Right ventricle myocardium inferior (tissue), 1 donor: ENCODE measurements around the gene ST6GALNAC6. TPM values are rescaled to one million over a fixed set of nuclear protein-coding genes. Genes with fewer than 3 reads are reported as not detected.

ENCODE experiments used
- ATAC-seq: fragments of 200-7000 bp; cut with Tn5 transposase; one replicate; pipeline ENCODE4 v1.9.1; 2020; ENCODE audit warnings: mild to moderate bottlenecking, moderate library complexity
- DNase-seq: peaks from one replicate; pipeline ENCODE4 v3.0.0; 2021; ENCODE audit errors: missing footprints
- intact Hi-C: fragments of 100-400 bp; cut with DNase I; formaldehyde crosslinking; loops from one replicate; pipeline ENCODE4 v1.11.0; 2022
- total RNA-seq: library from RNA; stranded (reverse); fragmentation: NEBNext Ultra II Directional; extraction: Animal tissue kit (Norgen Biotek cat#: 25700); gene quantifications from one replicate; pipeline ENCODE4 v1.2.1, GENCODE V29; 2021
- donor health status: DM: no; HTN: yes; CAD: no; lungs with severe emphysema.

Gene ST6GALNAC6
- total RNA-seq, 1 donor from 2014 or later: 43.3 TPM

DNA sequence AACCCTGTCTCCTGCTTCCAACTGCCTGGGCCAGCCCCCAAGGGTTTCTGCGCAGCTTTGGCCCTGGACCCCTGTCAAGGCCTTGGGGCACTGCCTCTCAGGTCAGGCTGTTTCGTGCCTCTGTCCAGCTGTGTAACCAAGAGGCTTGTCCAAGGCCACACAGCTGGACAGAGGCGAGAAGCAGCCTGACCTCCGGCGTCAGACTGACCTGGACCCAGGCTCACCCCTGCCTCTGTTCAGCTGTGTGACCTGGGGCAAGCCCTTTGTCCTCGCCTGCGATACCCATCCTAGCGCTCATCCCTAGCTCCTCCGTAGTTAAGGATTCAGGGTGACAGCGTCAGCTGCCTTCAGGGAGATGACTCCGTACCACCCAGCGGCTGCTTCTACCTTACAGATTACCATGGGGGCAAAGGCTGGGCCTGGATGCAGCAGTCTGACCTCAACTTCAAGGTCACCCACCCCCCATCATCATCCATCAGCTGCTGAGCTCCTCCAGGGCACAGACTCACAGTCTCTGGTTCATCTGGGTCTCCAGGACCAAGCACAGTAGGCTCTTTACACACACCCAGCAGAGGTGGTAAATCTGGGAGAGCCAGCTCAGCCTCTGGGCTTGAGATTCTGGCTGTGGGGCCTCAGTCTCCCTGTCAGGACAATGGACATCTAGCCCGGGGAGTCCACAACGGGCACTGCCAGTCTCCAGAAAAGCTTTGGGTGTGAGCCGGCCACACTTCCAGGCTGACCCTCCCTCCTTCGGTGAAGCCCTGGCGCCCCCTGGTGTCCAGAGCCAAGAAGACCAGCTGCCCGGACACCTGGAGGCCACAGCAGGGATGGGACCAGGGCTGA is 29.9 kb downstream of the ST6GALNAC6 start:
- peak; percentile 78 for ATAC-seq
- intact Hi-C loops: loop anchor here (1.0 to 2.0 kb wide), 3 partner anchors 41 to 135 kb away; partner anchors contain the start of gene CDK9
- peak; percentile 96 for DNase-seq

DNA sequence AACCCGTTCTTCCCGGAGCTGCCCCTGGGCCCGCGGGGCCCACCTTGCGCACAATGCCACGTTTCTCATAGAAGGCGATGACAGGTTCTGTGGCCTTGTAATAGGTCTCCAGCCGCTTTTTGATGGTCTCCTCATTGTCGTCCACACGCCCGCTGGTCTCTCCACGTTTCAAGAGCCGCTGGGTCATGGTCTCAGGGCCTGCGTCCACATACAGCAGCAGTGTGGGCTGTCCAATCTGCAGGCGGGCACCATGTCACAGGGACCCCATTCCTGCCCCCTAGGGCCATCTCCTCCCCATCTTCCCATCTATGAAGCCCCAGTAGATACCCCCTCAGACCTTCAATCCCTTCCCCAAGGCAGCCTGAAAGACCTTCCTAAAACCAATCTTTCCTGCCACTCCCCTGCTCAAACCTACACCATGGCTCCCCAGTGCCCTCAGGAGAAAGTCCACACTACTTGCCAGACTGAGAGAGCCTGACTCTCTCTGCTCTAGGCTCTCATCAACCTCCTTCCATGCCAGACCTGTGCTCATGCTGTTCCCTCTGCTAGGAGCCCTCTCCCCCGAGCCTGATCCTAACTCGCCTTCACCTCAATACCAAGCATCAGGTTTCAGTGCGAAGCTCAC is 31.0 kb downstream of the ST6GALNAC6 start:
- intact Hi-C loops: no loop called here
- no peak for ATAC-seq
- DNase-seq: no peak

DNA sequence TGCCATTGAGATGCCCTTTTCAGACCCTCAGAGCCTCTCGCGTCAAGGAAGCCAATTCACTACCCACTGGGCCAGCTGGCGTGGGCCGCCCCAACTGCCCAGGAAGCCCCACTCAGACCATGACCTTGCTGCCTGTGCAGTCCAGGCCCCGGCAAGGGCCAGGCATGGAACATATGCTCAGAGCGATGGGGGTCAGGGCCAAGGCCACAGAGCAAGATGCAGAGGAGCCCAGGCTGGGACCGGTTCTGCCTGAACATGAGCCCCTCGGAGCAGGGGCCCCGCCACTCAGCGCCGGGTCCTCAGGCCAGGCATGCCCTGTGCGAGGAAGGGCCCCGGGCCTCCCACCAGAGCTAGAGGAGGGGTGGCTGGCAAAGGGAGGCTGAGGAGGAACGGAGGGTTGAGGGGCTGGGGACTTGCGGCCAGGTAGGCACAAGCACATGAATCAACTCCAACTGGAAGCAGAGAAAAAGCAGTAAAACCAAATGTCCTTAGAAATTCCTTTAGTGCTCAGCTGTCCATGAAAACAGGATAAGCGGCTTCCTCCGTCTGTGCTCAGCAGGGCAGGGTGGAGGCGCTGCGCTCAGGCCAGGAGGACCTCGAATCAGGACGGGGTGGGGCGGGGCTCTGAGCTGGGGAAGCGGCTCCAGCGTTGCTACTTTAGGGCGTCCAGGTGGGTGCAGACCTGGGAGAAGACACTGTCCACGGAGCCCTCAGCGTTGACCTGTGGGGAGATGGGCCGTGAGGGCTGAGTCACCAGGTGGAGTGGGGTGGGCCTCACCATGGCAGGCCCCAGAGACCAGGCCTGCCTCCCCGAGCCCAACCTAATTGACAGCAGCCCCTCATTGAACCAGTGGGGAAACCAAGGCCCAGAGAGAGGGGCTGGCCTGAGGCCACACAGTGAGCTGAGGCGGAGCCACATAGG is 31.8 kb downstream of the ST6GALNAC6 start:
- ATAC-seq: no peak
- intact Hi-C loops: no loop called here

DNA sequence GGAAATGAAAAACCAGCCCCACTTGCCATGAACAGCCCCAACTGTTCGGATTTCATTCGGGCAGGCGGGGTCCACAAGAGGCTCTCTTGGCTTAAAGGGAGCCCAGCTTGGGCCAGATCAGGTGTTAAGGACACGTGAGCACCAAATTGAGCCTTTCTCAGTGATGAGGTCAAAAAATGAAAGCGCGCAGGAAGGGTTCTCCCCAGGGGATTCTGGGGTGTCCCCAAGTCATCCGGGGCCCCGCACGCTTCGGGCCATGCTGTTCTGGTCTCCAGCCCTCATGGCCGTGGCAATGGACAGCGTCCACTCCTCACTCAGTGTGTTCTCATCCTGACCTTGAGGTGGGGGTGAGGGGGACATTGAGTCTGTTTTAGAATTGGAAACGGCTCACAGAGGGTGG is 32.9 kb downstream of the ST6GALNAC6 start:
- DNase-seq (no peak), ATAC-seq (no peak)
- intact Hi-C loops: no loop called here

More for the DNA sequence above, 31.8 kb downstream of the ST6GALNAC6 start:
- no peak for DNase-seq

DNA sequence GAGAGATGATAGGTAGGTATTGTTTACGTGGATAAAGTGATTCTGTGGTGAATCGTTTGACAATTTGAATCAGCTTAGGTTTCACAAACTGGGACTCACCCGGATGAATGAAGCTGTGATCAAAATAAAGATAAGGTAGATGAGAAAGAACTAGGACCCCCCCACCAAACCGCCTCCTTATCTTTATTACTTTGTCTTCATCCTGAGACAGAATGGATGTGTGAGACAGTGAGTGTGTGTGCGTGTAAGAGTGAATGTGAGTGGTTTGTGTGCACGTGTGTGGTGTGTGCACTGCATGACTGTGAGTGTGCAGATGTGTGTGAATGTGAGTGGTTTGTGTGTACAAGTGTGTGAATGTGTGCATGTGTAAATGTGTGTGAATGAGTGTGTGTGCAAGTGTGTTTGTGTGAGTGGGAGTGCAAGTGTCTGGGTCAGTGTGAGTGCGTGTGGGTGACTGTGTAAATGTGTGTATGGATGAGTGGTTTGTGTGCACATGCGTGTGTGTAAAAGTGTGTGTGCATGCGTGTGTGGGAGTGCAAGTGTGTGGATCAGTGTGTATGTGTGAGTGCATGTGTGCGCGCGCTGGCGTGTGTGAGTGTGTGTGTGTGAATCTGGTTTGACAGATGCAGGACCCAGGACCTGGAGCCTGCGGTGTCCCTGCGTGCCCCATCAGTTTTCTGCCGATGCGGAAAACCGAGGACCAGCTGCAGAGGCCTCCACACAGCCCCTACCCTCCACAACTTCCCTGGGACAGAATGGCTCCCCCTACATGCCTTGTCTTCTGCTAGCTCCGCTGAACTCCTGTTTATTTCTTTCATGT is 33.5 kb downstream of the ST6GALNAC6 start:
- DNase-seq (no peak), ATAC-seq (no peak)
- intact Hi-C loops: no loop called here

DNA sequence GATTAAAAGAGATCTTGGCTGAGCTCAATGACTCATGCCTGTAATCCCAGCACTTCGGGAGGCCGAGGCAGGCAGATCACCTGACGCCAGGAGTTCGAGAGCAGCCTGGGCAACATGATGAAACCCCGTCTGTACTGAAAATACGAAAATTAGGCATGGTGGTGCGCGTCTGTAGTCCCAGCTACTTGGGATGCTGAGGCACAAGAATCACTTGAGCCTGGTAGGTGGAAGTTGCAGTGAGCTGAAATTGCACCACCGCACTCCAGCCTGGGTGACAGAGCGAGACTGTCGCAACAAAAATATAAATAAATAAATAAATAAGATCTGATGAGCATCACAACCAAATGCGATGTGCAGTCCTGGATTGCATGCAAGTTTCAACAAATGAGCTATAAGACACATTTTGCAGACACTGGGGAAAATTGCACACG is 36.2 kb downstream of the ST6GALNAC6 start:
- DNase-seq (peak; percentile 39), ATAC-seq (no peak)
- intact Hi-C loops: no loop called here

DNA sequence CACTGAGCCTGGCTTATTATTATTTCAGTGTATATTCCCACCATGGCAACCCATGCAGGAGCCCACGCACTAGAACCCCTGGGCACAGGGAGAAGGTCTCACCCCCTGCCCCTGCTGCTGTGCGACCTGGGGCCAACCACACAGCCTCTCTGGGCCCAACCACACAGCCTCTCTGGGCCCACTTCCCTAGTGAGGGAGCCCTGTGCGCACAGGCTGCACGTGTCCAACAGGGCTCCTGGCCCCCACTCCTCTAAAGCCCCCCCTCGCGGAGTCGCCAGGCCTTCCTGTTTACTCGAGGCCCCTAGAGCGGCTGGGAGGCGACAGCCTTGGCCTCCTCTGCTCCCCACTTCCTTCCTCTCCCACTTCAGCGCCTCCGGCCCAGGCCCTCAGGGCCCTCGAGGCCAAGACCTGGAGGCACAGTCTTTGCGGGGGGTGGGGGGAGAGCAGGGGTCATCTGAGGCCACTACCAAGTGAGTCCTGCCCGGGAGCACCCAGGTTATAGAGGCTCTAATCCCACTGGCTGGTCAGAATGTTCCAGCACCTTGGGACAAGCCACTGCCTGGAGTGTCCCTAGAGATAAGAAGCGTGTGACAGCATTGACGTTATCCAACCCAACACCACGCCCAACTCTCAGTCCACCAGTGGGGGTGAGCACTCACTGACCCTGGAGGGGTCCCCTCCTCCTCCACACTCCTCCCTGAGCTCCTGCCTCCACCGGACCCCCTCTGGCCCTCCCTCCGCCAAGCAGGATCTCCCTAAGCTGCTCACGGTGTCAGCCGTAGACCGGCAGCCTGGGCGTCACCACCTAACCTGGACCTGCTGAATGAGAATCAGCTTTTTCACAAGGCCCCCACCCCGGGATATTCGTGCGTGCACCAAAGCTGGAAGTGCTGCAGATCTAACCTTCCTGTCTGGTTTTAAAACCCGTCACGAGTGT is 37.1 kb downstream of the ST6GALNAC6 start:
- intact Hi-C loops: no loop called here
- peak; percentile 74 for ATAC-seq
- DNase-seq: peak; percentile 94

DNA sequence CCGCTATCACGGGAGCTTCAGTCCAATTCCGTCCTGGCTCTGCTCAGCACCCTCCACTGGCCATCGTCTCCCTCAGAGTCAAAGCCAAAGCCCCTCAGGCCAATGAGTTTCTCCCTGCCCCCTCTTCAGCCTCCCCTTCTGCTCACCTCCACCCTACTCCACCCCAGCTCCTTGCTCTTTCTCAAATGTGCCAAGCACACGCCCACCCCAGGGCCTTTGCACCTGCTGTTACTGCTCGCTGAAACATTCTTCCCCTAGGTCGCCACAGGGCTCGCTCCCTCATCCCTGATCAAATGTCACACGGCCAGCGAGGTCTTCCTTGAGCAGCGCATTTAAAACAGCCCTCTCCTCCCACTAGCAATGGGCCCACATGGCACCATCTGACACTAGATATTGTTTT is 38.6 kb downstream of the ST6GALNAC6 start:
- intact Hi-C loops: loop anchor here (1.0 kb wide), 1 partner anchor 12 kb away; no protein-coding TSS in a partner anchor
- no peak for DNase-seq
- ATAC-seq: no peak

DNA sequence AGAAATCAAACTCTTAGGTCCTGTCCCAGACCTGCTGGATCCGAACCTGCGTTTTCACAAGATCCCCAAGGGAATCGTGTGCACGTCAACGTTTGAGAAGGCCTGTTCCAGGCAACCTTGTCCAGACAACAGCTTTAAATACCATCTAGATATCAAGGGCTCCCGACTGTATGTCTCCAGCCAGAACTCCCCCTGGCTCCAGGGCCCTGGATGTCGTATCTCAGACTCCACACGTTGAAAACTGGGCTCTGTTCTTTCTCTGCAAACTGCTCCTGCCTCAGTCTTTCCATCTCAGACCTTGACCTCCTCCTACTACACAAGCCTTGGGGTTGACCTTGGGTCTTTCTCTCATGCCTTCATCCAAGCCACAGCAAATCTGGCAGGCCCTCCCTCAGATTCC is 39.1 kb downstream of the ST6GALNAC6 start:
- ATAC-seq (peak; percentile 60), DNase-seq (peak; percentile 64)
- intact Hi-C loops: loop anchor here (1.0 kb wide), 1 partner anchor 12 kb away; no protein-coding TSS in a partner anchor

DNA sequence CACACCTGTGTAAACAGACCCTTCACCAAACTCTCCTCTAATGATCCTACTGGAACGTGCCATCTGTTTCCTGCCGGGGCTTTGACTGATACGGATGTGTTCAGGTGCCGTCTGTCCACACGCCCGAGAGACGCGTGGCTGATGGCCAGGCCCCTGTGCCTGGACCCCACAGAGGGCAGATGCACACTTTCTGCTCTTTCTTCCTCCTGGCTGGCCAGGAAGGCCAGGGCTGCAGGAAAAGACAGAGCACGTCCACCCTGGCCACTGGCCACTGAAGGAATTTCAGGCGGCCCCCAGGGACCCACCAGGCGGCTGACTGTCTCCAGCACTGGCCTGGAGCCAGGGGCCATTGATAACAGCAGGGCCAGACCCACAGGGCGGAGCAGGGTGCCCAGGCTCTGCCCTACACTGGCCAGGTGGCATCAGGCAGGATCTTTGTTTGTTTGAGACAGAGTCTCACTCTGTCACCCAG is 41.3 kb downstream of the ST6GALNAC6 start:
- intact Hi-C loops: loop anchor here (2.0 to 5.0 kb wide), 3 partner anchors 13 to 96 kb away; no protein-coding TSS in a partner anchor
- ATAC-seq (no peak), DNase-seq (no peak)

DNA sequence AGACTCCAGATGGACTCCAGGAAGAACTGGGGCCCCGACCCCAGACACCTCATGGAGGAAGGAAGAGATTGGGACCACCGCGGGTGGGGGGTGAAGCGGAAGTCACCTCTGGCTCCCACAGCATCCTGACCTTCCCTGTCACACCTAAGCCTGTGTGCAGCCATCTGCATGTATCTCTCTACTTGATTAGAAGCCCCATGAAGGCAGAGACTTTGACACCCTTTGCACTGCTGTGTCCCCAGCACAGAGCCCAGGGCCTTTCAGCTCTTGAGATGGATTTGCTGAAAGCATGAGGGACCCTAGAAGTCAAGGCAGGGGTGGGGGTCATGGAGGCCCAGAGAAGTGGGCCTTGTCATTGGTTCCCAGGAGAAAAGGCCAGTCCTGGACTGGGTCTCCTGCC is 42.1 kb downstream of the ST6GALNAC6 start:
- intact Hi-C loops: loop anchor here (2.0 to 5.0 kb wide), 2 partner anchors 18 to 95 kb away; no protein-coding TSS in a partner anchor
- ATAC-seq (no peak), DNase-seq (no peak)

DNA sequence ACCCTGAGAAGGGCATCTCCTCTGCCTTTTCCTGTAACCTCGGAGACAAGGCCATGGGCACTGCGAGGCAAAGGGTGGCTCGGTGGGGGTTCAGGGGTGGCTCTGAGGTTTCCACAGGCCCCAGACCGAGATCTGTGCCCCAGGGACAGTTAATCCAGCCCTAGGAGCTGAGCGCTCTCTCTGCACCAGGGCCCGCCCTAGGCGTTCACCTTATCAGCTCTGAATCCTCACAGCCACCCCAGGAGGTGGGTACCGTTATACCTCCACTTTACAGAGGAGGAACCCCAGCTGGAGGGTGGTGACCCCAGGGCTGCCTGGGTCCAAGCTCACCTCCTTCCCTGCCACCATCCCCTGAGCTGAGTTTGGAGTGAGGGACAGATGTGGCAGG is 42.7 kb downstream of the ST6GALNAC6 start:
- ATAC-seq: no peak
- intact Hi-C loops: loop anchor here (2.0 to 5.0 kb wide), 2 partner anchors 18 to 94 kb away; no protein-coding TSS in a partner anchor

DNA sequence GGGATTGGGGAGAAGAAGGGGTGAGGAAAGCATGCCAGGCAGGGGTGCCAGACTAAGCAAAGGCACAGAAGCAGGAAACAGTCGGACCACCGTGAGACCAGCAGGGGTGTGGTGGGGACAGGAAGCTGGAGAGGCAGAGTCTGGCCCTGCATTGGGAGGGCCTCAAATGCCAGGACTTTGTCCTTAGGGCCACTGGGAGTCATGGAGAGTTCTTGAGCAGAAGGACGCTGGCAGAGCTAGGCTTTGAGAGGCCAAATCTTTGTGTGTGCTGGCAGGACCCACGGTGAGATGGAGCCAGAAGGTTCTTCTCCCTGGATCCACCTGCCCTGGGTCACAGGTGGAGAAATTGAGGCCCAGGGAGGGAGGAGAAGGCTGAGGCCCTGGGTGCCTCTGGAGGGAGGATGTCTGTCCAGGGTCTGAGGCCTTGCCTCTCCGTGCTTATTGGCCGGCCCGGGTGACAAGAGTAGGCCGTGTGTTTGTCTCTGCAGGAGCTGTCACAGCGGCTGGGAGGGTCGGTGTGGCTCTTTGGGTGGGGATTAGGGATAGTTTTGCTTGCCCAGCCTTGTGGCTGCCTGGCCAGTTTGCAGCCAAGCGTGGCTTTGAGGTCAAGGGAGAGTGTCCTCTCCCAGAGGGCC is 43.2 kb downstream of the ST6GALNAC6 start:
- peak; percentile 55 for DNase-seq
- intact Hi-C loops: loop anchor here (2.0 to 5.0 kb wide), 2 partner anchors 17 to 94 kb away; no protein-coding TSS in a partner anchor
- ATAC-seq: no peak

More for the DNA sequence above, 42.7 kb downstream of the ST6GALNAC6 start:
- no peak for DNase-seq

DNA sequence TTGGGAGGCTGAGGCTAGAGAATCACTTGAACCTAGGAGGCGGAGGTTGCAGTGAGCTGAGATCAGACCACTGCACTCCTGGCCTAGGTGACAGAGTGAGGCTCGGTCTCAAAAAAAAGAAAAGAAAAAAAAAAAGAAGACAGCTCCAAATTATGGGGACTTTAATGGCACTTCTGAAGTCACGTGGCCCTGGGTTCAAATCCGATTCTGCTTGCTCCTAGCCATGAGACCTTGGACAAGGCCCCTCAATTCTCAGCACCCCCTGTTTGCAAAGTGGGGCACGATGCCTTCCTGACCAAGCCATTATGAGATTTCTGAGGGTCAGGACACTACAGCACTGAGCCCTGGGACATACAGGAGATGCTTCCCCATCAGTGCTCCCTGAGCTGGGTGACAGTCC is 43.9 kb downstream of the ST6GALNAC6 start:
- intact Hi-C loops: loop anchor here (5.0 kb wide), 1 partner anchor 93 kb away; no protein-coding TSS in a partner anchor

DNA sequence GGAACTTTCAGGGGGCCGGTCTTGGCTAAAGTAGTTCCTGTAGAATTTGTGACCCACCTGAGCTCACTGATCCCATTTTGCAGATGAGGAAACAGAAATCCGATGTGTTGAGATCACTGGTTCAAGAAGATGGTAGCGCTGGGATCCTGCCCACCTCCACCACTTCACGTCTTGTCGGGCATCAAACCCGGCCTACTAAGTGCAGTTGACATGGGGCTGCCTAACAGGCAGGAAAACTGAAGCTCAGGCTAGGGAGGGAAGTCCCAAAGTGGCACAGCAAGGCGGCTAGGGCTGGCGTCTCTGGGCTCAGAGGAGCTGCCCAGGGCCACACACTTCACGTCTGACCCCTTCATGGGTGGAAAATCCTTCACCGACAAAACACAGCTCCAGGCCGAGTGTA is 44.4 kb downstream of the ST6GALNAC6 start:
- ATAC-seq: no peak
- DNase-seq: no peak
- intact Hi-C loops: loop anchor here (5.0 kb wide), 1 partner anchor 93 kb away; no protein-coding TSS in a partner anchor

More for the DNA sequence above, 43.9 kb downstream of the ST6GALNAC6 start:
- ATAC-seq: no peak
- no peak for DNase-seq

DNA sequence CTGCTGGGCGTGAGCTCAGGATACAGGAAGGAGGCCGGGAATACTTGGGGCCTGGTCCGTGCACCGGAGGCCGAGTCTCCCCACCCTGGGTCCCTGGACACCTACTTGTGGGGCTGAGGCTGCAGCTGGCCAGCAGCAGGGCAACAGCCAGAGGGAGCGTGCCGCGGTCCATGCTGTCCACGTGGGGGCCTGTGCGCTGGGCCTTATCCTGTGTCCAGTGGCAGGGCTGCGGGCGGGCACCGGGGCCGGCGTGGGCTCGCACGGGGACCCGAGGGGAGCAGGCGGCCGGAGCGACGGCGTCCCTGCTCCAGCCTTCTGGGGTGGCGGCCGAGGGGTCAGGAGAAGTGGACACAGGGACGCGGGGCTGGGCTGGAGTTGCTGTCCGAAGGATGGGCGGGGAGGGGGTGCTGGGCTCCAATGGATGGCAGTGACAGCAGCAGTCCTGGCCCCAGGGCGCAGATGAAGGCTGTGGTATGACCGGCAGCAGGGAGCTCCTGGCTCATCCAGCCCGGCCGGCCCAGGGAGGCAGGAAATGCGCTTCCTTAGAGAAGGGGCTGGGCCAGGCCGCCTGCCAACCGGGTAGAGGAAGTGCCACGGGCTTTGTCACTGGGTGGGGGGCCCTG is 45.1 kb downstream of the ST6GALNAC6 start, which contains the start of gene ENG:
Gene ENG (minus strand): TSS at position 475 of the 623 bp plus-strand sequence. CDS start 303 bp downstream, at position 172.
- DNase-seq: peak; percentile 90
- intact Hi-C loops: no loop called here
- peak; percentile 69 for ATAC-seq
